Measurements from ENCODE around the gene PKDREJ. TPM values are rescaled to one million over a fixed set of nuclear protein-coding genes. Genes with fewer than 3 reads are reported as not detected.
"Not testable (repeated sequence)": the region's sequence is repeated elsewhere in the genome, so short reads cannot be mapped to it uniquely, and the experiment has no call there.

The PKDREJ gene
- total RNA-seq (0.05 TPM), polyA plus RNA-seq (0.14 TPM)

- no peak for DNase-seq (ENCODE audit: extremely low spot score)
- H3K27ac ChIP-seq (ENCODE audit: low read depth), result no peak within 1 kb of the TSS
Measured at GRCh38 chr22:46263216-46263590, at the start of gene PKDREJ. TSS of gene PKDREJ (minus strand) at chr22:46263343. CDS start at chr22:46263322, 21 bp downstream.

GRCh38 chr22:46312848-46313247, 49.7 kb upstream of the PKDREJ start:
- DNase-seq (ENCODE audit: extremely low spot score); H3K4me3 ChIP-seq (ENCODE audit: low read depth, low read length); H3K36me3 ChIP-seq (ENCODE audit: insufficient read depth); H3K27ac ChIP-seq (ENCODE audit: low read depth); H3K4me1 ChIP-seq (ENCODE audit: insufficient read depth): not testable (repeated sequence)
- WGBS, result 96% methylated on average over 2 of the region's 2 CpGs

More at GRCh38 chr22:46263216-46263590, at the start of gene PKDREJ:
- Histone ChIP-seq H3K4me1 (ENCODE audit: insufficient read depth) (no peaks in the 10 kb centered on the region), H3K36me3 (ENCODE audit: insufficient read depth) (no peaks in the 10 kb centered on the region), H3K4me3 (ENCODE audit: low read depth, low read length) (peak within 1 kb of the TSS; percentile 49)
- WGBS, result 37% methylated on average over 30 of the region's 30 CpGs

- no peaks in the 10 kb centered on the region for H3K36me3 ChIP-seq (ENCODE audit: insufficient read depth)
- 97% methylated on average over 8 of the region's 8 CpGs for WGBS
- DNase-seq (ENCODE audit: extremely low spot score), result no peak
Measured at GRCh38 chr22:46312056-46312455, 48.9 kb upstream of the PKDREJ start.

GRCh38 chr22:46309526-46310085, 46.5 kb upstream of the PKDREJ start:
- Histone ChIP-seq H3K4me1 (ENCODE audit: insufficient read depth) (no peaks in the 10 kb centered on the region), H3K4me3 (ENCODE audit: low read depth, low read length) (no peak overlapping the region), H3K36me3 (ENCODE audit: insufficient read depth) (no peaks in the 10 kb centered on the region), H3K27ac (ENCODE audit: low read depth) (no peak overlapping the region)
- DNase-seq (ENCODE audit: extremely low spot score), result no peak
- WGBS, result 96% methylated on average over 15 of the region's 15 CpGs

More at GRCh38 chr22:46312056-46312455, 48.9 kb upstream of the PKDREJ start:
- H3K27ac ChIP-seq (ENCODE audit: low read depth), result no peak overlapping the region
- H3K4me1 ChIP-seq (ENCODE audit: insufficient read depth), result no peaks in the 10 kb centered on the region
- no peak overlapping the region for H3K4me3 ChIP-seq (ENCODE audit: low read depth, low read length)

- Histone ChIP-seq H3K4me3 (ENCODE audit: low read depth, low read length) (no peak overlapping the region), H3K36me3 (ENCODE audit: insufficient read depth) (no peaks in the 10 kb centered on the region), H3K4me1 (ENCODE audit: insufficient read depth) (no peaks in the 10 kb centered on the region), H3K27ac (ENCODE audit: low read depth) (no peak overlapping the region)
- no peak for DNase-seq (ENCODE audit: extremely low spot score)
- WGBS, result 94% methylated on average over 23 of the region's 23 CpGs
Measured at GRCh38 chr22:46308283-46308988, 45.3 kb upstream of the PKDREJ start.

GRCh38 chr22:46303347-46303965, 40.3 kb upstream of the PKDREJ start:
- WGBS, result 90% methylated on average over 7 of the region's 7 CpGs
- no peak for DNase-seq (ENCODE audit: extremely low spot score)
- no peak overlapping the region for H3K27ac ChIP-seq (ENCODE audit: low read depth)
- H3K4me3 ChIP-seq (ENCODE audit: low read depth, low read length), result no peak overlapping the region
- H3K4me1 ChIP-seq (ENCODE audit: insufficient read depth), result no peaks in the 10 kb centered on the region
- no peaks in the 10 kb centered on the region for H3K36me3 ChIP-seq (ENCODE audit: insufficient read depth)

- DNase-seq (ENCODE audit: extremely low spot score), result no peak
Measured at GRCh38 chr22:46300491-46300890, 37.3 kb upstream of the PKDREJ start.

GRCh38 chr22:46299101-46299500, 36.0 kb upstream of the PKDREJ start:
- H3K4me3 ChIP-seq (ENCODE audit: low read depth, low read length), result no peak overlapping the region
- no peaks in the 10 kb centered on the region for H3K4me1 ChIP-seq (ENCODE audit: insufficient read depth)
- WGBS, result 94% methylated on average over 13 of the region's 13 CpGs
- H3K36me3 ChIP-seq (ENCODE audit: insufficient read depth), result no peaks in the 10 kb centered on the region
- no peak for DNase-seq (ENCODE audit: extremely low spot score)
- H3K27ac ChIP-seq (ENCODE audit: low read depth), result no peak overlapping the region

More at GRCh38 chr22:46300491-46300890, 37.3 kb upstream of the PKDREJ start:
- Histone ChIP-seq H3K4me3 (ENCODE audit: low read depth, low read length) (no peak overlapping the region), H3K36me3 (ENCODE audit: insufficient read depth) (no peaks in the 10 kb centered on the region), H3K4me1 (ENCODE audit: insufficient read depth) (no peaks in the 10 kb centered on the region), H3K27ac (ENCODE audit: low read depth) (no peak overlapping the region)
- WGBS, result 98% methylated on average over 7 of the region's 7 CpGs

GRCh38 chr22:46297151-46297812, 34.1 kb upstream of the PKDREJ start:
- peak overlapping the region; percentile 29 for H3K4me3 ChIP-seq (ENCODE audit: low read depth, low read length)
- no peaks in the 10 kb centered on the region for H3K4me1 ChIP-seq (ENCODE audit: insufficient read depth)
- WGBS, result 5% methylated on average over 32 of the region's 32 CpGs
- H3K27ac ChIP-seq (ENCODE audit: low read depth), result no peak overlapping the region
- no peak for DNase-seq (ENCODE audit: extremely low spot score)
- no peaks in the 10 kb centered on the region for H3K36me3 ChIP-seq (ENCODE audit: insufficient read depth)

GRCh38 chr22:46296257-46297150, 33.4 kb upstream of the PKDREJ start, which contains the start of gene GTSE1:
TSS of gene GTSE1 (plus strand) at chr22:46296870. CDS start at chr22:46297401, 531 bp downstream.
- peak within 1 kb of the TSS; percentile 87 for H3K27ac ChIP-seq (ENCODE audit: low read depth)
- under 1% methylated on average over 76 of the region's 76 CpGs for WGBS
- no peaks in the 10 kb centered on the region for H3K4me1 ChIP-seq (ENCODE audit: insufficient read depth)
- H3K36me3 ChIP-seq (ENCODE audit: insufficient read depth), result no peaks in the 10 kb centered on the region
- H3K4me3 ChIP-seq (ENCODE audit: low read depth, low read length), result peak within 1 kb of the TSS; percentile 38
- peak; percentile 89 for DNase-seq (ENCODE audit: extremely low spot score)

- H3K4me3 ChIP-seq (ENCODE audit: low read depth, low read length), result no peak overlapping the region
- no peaks in the 10 kb centered on the region for H3K36me3 ChIP-seq (ENCODE audit: insufficient read depth)
- no peaks in the 10 kb centered on the region for H3K4me1 ChIP-seq (ENCODE audit: insufficient read depth)
- DNase-seq (ENCODE audit: extremely low spot score), result no peak
- WGBS, result 58% methylated on average over 4 of the region's 4 CpGs
- H3K27ac ChIP-seq (ENCODE audit: low read depth), result no peak overlapping the region
Measured at GRCh38 chr22:46295277-46295971, 32.3 kb upstream of the PKDREJ start.

GRCh38 chr22:46294784-46295183, 31.6 kb upstream of the PKDREJ start:
- no peak for DNase-seq (ENCODE audit: extremely low spot score)
- WGBS, result 94% methylated on average over 2 of the region's 2 CpGs
- H3K4me3 ChIP-seq (ENCODE audit: low read depth, low read length), result no peak overlapping the region
- no peaks in the 10 kb centered on the region for H3K36me3 ChIP-seq (ENCODE audit: insufficient read depth)
- no peaks in the 10 kb centered on the region for H3K4me1 ChIP-seq (ENCODE audit: insufficient read depth)
- H3K27ac ChIP-seq (ENCODE audit: low read depth), result no peak overlapping the region
